ENCODE results near the gene GRIA3.

Gene GRIA3

GRCh38 chrX:123481913-123482851, 298.1 kb downstream of the GRIA3 start:
- no peaks in the 10 kb centered on the region for H3K4me1 ChIP-seq (ENCODE audit: control insufficient read depth, insufficient read depth, low read length)

GRCh38 chrX:123486297-123486696, 302.2 kb downstream of the GRIA3 start:
- no peak overlapping the region for H3K4me3 ChIP-seq (ENCODE audit: low read length in 2 of 2)
- H3K27ac ChIP-seq (ENCODE audit: low read length): no peak overlapping the region
- H3K9me3 ChIP-seq (ENCODE audit: control insufficient read depth in 2 of 2, low read length in 2 of 2): no peaks in the 10 kb centered on the region
- no peaks in the 10 kb centered on the region for H3K27me3 ChIP-seq (ENCODE audit: control insufficient read depth in 1 of 2, insufficient read depth in 2 of 2, low read length in 2 of 2)
- no peaks in the 10 kb centered on the region for H3K36me3 ChIP-seq (ENCODE audit: control insufficient read depth in 2 of 2, insufficient read depth in 2 of 2, low read length in 2 of 2)
- H3K4me1 ChIP-seq (ENCODE audit: control insufficient read depth, insufficient read depth, low read length): no peaks in the 10 kb centered on the region
- no peak overlapping the region for H3K9ac ChIP-seq (ENCODE audit: low read length in 2 of 2)

More at GRCh38 chrX:123481913-123482851, 298.1 kb downstream of the GRIA3 start:
- H3K4me3 ChIP-seq (ENCODE audit: low read length in 2 of 2): peak overlapping the region; percentile 1 to 49
- H3K9me3 ChIP-seq (ENCODE audit: control insufficient read depth in 2 of 2, low read length in 2 of 2): no peaks in the 10 kb centered on the region
- no peaks in the 10 kb centered on the region for H3K36me3 ChIP-seq (ENCODE audit: control insufficient read depth in 2 of 2, insufficient read depth in 2 of 2, low read length in 2 of 2)
- peak overlapping the region; percentile 56 for H3K27ac ChIP-seq (ENCODE audit: low read length)
- peak overlapping the region in 1 of 2 donors; percentile 14 for H3K9ac ChIP-seq (ENCODE audit: low read length in 2 of 2)
- no peaks in the 10 kb centered on the region for H3K27me3 ChIP-seq (ENCODE audit: control insufficient read depth in 1 of 2, insufficient read depth in 2 of 2, low read length in 2 of 2)

- Histone ChIP-seq H3K9me3 (ENCODE audit: control insufficient read depth in 2 of 2, low read length in 2 of 2) (no peaks in the 10 kb centered on the region), H3K4me1 (ENCODE audit: control insufficient read depth, insufficient read depth, low read length) (no peaks in the 10 kb centered on the region), H3K4me3 (ENCODE audit: low read length in 2 of 2) (no peak overlapping the region), H3K9ac (ENCODE audit: low read length in 2 of 2) (no peak overlapping the region), H3K27ac (ENCODE audit: low read length) (no peak overlapping the region), H3K36me3 (ENCODE audit: control insufficient read depth in 2 of 2, insufficient read depth in 2 of 2, low read length in 2 of 2) (no peaks in the 10 kb centered on the region), H3K27me3 (ENCODE audit: control insufficient read depth in 1 of 2, insufficient read depth in 2 of 2, low read length in 2 of 2) (no peaks in the 10 kb centered on the region)
These were observed 303.2 kb downstream of the GRIA3 start for GRCh38 chrX:123487236-123487635.

GRCh38 chrX:123487669-123488068, 303.6 kb downstream of the GRIA3 start:
- Histone ChIP-seq H3K9me3 (ENCODE audit: control insufficient read depth in 2 of 2, low read length in 2 of 2) (no peaks in the 10 kb centered on the region), H3K27me3 (ENCODE audit: control insufficient read depth in 1 of 2, insufficient read depth in 2 of 2, low read length in 2 of 2) (no peaks in the 10 kb centered on the region), H3K9ac (ENCODE audit: low read length in 2 of 2) (no peak overlapping the region), H3K36me3 (ENCODE audit: control insufficient read depth in 2 of 2, insufficient read depth in 2 of 2, low read length in 2 of 2) (no peaks in the 10 kb centered on the region), H3K4me3 (ENCODE audit: low read length in 2 of 2) (no peak overlapping the region), H3K27ac (ENCODE audit: low read length) (no peak overlapping the region), H3K4me1 (ENCODE audit: control insufficient read depth, insufficient read depth, low read length) (no peaks in the 10 kb centered on the region)

GRCh38 chrX:123489011-123489410, 304.9 kb downstream of the GRIA3 start:
- Histone ChIP-seq H3K9me3 (ENCODE audit: control insufficient read depth in 2 of 2, low read length in 2 of 2) (no peaks in the 10 kb centered on the region), H3K4me1 (ENCODE audit: control insufficient read depth, insufficient read depth, low read length) (no peaks in the 10 kb centered on the region), H3K27ac (ENCODE audit: low read length) (no peak overlapping the region), H3K9ac (ENCODE audit: low read length in 2 of 2) (no peak overlapping the region), H3K27me3 (ENCODE audit: control insufficient read depth in 1 of 2, insufficient read depth in 2 of 2, low read length in 2 of 2) (no peaks in the 10 kb centered on the region), H3K36me3 (ENCODE audit: control insufficient read depth in 2 of 2, insufficient read depth in 2 of 2, low read length in 2 of 2) (no peaks in the 10 kb centered on the region), H3K4me3 (ENCODE audit: low read length in 2 of 2) (no peak overlapping the region)

- no peaks in the 10 kb centered on the region for H3K36me3 ChIP-seq (ENCODE audit: control insufficient read depth in 2 of 2, insufficient read depth in 2 of 2, low read length in 2 of 2)
- H3K27ac ChIP-seq (ENCODE audit: low read length): no peak overlapping the region
- H3K4me3 ChIP-seq (ENCODE audit: low read length in 2 of 2): no peak overlapping the region
- H3K4me1 ChIP-seq (ENCODE audit: control insufficient read depth, insufficient read depth, low read length): no peaks in the 10 kb centered on the region
- no peaks in the 10 kb centered on the region for H3K9me3 ChIP-seq (ENCODE audit: control insufficient read depth in 2 of 2, low read length in 2 of 2)
- H3K27me3 ChIP-seq (ENCODE audit: control insufficient read depth in 1 of 2, insufficient read depth in 2 of 2, low read length in 2 of 2): no peaks in the 10 kb centered on the region
- no peak overlapping the region for H3K9ac ChIP-seq (ENCODE audit: low read length in 2 of 2)
These were observed 309.8 kb downstream of the GRIA3 start for GRCh38 chrX:123493857-123494256.

GRCh38 chrX:123499787-123500186, 315.7 kb downstream of the GRIA3 start:
- Histone ChIP-seq H3K36me3 (ENCODE audit: control insufficient read depth in 2 of 2, insufficient read depth in 2 of 2, low read length in 2 of 2) (no peaks in the 10 kb centered on the region), H3K27ac (ENCODE audit: low read length) (no peak overlapping the region), H3K27me3 (ENCODE audit: control insufficient read depth in 1 of 2, insufficient read depth in 2 of 2, low read length in 2 of 2) (no peaks in the 10 kb centered on the region), H3K9me3 (ENCODE audit: control insufficient read depth in 2 of 2, low read length in 2 of 2) (peaks cover 0 to 3% of the 10 kb centered on the region in 2 donors), H3K4me1 (ENCODE audit: control insufficient read depth, insufficient read depth, low read length) (no peaks in the 10 kb centered on the region), H3K4me3 (ENCODE audit: low read length in 2 of 2) (no peak overlapping the region), H3K9ac (ENCODE audit: low read length in 2 of 2) (no peak overlapping the region)

- H3K36me3 ChIP-seq (ENCODE audit: control insufficient read depth in 2 of 2, insufficient read depth in 2 of 2, low read length in 2 of 2): no peaks in the 10 kb centered on the region
- no peak overlapping the region for H3K4me3 ChIP-seq (ENCODE audit: low read length in 2 of 2)
- H3K4me1 ChIP-seq (ENCODE audit: control insufficient read depth, insufficient read depth, low read length): no peaks in the 10 kb centered on the region
- no peak overlapping the region for H3K9ac ChIP-seq (ENCODE audit: low read length in 2 of 2)
- H3K9me3 ChIP-seq (ENCODE audit: control insufficient read depth in 2 of 2, low read length in 2 of 2): peaks cover 0 to 7% of the 10 kb centered on the region in 2 donors
- H3K27me3 ChIP-seq (ENCODE audit: control insufficient read depth in 1 of 2, insufficient read depth in 2 of 2, low read length in 2 of 2): peaks cover 0 to 2% of the 10 kb centered on the region in 2 donors
- H3K27ac ChIP-seq (ENCODE audit: low read length): no peak overlapping the region
These were observed 320.0 kb downstream of the GRIA3 start for GRCh38 chrX:123504047-123504446.

GRCh38 chrX:123504630-123505270, 320.7 kb downstream of the GRIA3 start:
- Histone ChIP-seq H3K9ac (ENCODE audit: low read length in 2 of 2) (no peak overlapping the region), H3K27me3 (ENCODE audit: control insufficient read depth in 1 of 2, insufficient read depth in 2 of 2, low read length in 2 of 2) (peaks cover 0 to 2% of the 10 kb centered on the region in 2 donors), H3K27ac (ENCODE audit: low read length) (no peak overlapping the region), H3K36me3 (ENCODE audit: control insufficient read depth in 2 of 2, insufficient read depth in 2 of 2, low read length in 2 of 2) (no peaks in the 10 kb centered on the region), H3K9me3 (ENCODE audit: control insufficient read depth in 2 of 2, low read length in 2 of 2) (peaks cover 0 to 8% of the 10 kb centered on the region in 2 donors), H3K4me1 (ENCODE audit: control insufficient read depth, insufficient read depth, low read length) (no peaks in the 10 kb centered on the region), H3K4me3 (ENCODE audit: low read length in 2 of 2) (no peak overlapping the region)

GRCh38 chrX:123513585-123514278, 329.7 kb downstream of the GRIA3 start:
- H3K9ac ChIP-seq (ENCODE audit: low read length in 2 of 2): no peak overlapping the region
- H3K9me3 ChIP-seq (ENCODE audit: control insufficient read depth in 2 of 2, low read length in 2 of 2): peaks cover 0 to 2% of the 10 kb centered on the region in 2 donors
- H3K27me3 ChIP-seq (ENCODE audit: control insufficient read depth in 1 of 2, insufficient read depth in 2 of 2, low read length in 2 of 2): no peaks in the 10 kb centered on the region
- H3K27ac ChIP-seq (ENCODE audit: low read length): no peak overlapping the region
- H3K36me3 ChIP-seq (ENCODE audit: control insufficient read depth in 2 of 2, insufficient read depth in 2 of 2, low read length in 2 of 2): no peaks in the 10 kb centered on the region
- no peaks in the 10 kb centered on the region for H3K4me1 ChIP-seq (ENCODE audit: control insufficient read depth, insufficient read depth, low read length)
- no peak overlapping the region for H3K4me3 ChIP-seq (ENCODE audit: low read length in 2 of 2)

Measured in stomach smooth muscle (tissue), 2 donors.